Peyer's patch (tissue), 4 donors: ENCODE results near the gene PLEKHB1. TPM values are rescaled to one million over a fixed set of nuclear protein-coding genes. Genes with fewer than 3 reads are reported as not detected.

Experiments
- DNase-seq, 3 donors: peaks; one replicate each; pipeline ENCODE4 v3.0.0-alpha.2; 2017 to 2019
- H3K27ac ChIP-seq, 4 donors: fragments of 200-600 bp; sonication (generic); one replicate each; pipeline ENCODE4 v1.5.1; 2016 to 2019
- H3K27me3 ChIP-seq, 2 donors: fragments of 200-600 bp; sonication (generic); one replicate each; pipeline ENCODE4 v1.5.1; 2019
- H3K36me3 ChIP-seq, 3 donors: fragments of 200-600 bp; sonication (generic); one replicate each; pipeline ENCODE4 v1.5.1; 2016 to 2019
- H3K4me1 ChIP-seq, 4 donors: fragments of 200-600 bp; sonication (generic); one replicate each; pipeline ENCODE4 v1.5.1; 2016 to 2019
- H3K4me3 ChIP-seq, 4 donors: fragments of 200-600 bp; sonication (generic); 1 replicate in 3 of 4; 2 replicates in 1 of 4; pipeline ENCODE4 v1.5.1; 2016 to 2019; ENCODE audit warnings: mild to moderate bottlenecking in 1 of 4
- H3K9me3 ChIP-seq, 4 donors: fragments of 200-600 bp; sonication (generic); one replicate each; pipeline ENCODE4 v1.5.1; 2016 to 2019; ENCODE audit warnings: mild to moderate bottlenecking in 1 of 4
- CTCF ChIP-seq, 6 experiments: fragments of 450-650 bp in 4 of 6; fragments of 200-600 bp in 2 of 6; sonication (generic) in 1 of 6; IDR thresholded peaks; one replicate each; pipeline ENCODE4 v1.5.1; 2017 to 2019; ENCODE audit warnings: antibody characterized with exemption in 6 of 6, mild to moderate bottlenecking in 3 of 6, moderate library complexity in 1 of 6
- POLR2A ChIP-seq, 2 donors: fragments of 450-650 bp; IDR thresholded peaks; one replicate each; pipeline ENCODE4 v1.5.1; 2017; ENCODE audit warnings: antibody characterized with exemption in 2 of 2, mild to moderate bottlenecking in 2 of 2, moderate library complexity in 2 of 2
- total RNA-seq, 4 donors: library from RNA; depleted of rRNA; stranded (reverse); fragments of >200 nt; gene quantifications; one replicate each; pipeline ENCODE4 v1.1.0, GENCODE V29; 2016

The PLEKHB1 gene
- total RNA-seq, 4 donors from 2014 or later = 10.3 to 29.7 (median 12.0) TPM

- TF ChIP-seq POLR2A (IDR thresholded peaks at IDR 0.05) (no peak), CTCF (IDR thresholded peaks at IDR 0.05) (no peak)
- Histone ChIP-seq H3K4me1 (no peaks in the 10 kb centered on the region), H3K36me3 (no peaks in the 10 kb centered on the region), H3K27me3 (no peaks in the 10 kb centered on the region), H3K9me3 (no peaks in the 10 kb centered on the region), H3K27ac (no peak overlapping the region), H3K4me3 (no peak overlapping the region)
- no peak for DNase-seq
Measured at GRCh38 chr11:73640592-73640991, 5.8 kb upstream of the PLEKHB1 start.

- Histone ChIP-seq H3K9me3 (no peaks in the 10 kb centered on the region), H3K27me3 (no peaks in the 10 kb centered on the region), H3K36me3 (no peaks in the 10 kb centered on the region), H3K4me3 (no peak overlapping the region), H3K27ac (no peak overlapping the region), H3K4me1 (no peaks in the 10 kb centered on the region)
- TF ChIP-seq CTCF (IDR thresholded peaks at IDR 0.05) (no peak), POLR2A (IDR thresholded peaks at IDR 0.05) (no peak)
- no peak for DNase-seq
Measured at GRCh38 chr11:73641668-73642067, 4.7 kb upstream of the PLEKHB1 start.

GRCh38 chr11:73645121-73645969 lies 1.0 kb upstream of the PLEKHB1 start:
- TF ChIP-seq POLR2A (IDR thresholded peaks at IDR 0.05) (no peak), CTCF (IDR thresholded peaks at IDR 0.05) (no peak)
- Histone ChIP-seq H3K27ac (no peak overlapping the region), H3K9me3 (no peaks in the 10 kb centered on the region), H3K4me1 (no peaks in the 10 kb centered on the region), H3K27me3 (no peaks in the 10 kb centered on the region), H3K4me3 (no peak overlapping the region), H3K36me3 (no peaks in the 10 kb centered on the region)
- no peak for DNase-seq

GRCh38 chr11:73647459-73648100 lies 1.2 kb downstream of the PLEKHB1 start:
- no peaks in the 10 kb centered on the region for H3K27me3 ChIP-seq
- no peaks in the 10 kb centered on the region for H3K4me1 ChIP-seq
- TF ChIP-seq CTCF (IDR thresholded peaks at IDR 0.05) (no peak), POLR2A (IDR thresholded peaks at IDR 0.05) (no peak)
- peak; percentile 87 to 96 (median 92) for DNase-seq
- H3K4me3 ChIP-seq = peak overlapping the region; percentile 16 to 48 (median 40)
- H3K9me3 ChIP-seq = no peaks in the 10 kb centered on the region
- no peaks in the 10 kb centered on the region for H3K36me3 ChIP-seq
- H3K27ac ChIP-seq = peak overlapping the region in 2 of 4 donors; percentile 41 to 64

GRCh38 chr11:73648121-73648520 lies 1.7 kb downstream of the PLEKHB1 start:
- Histone ChIP-seq H3K27ac (peak overlapping the region in 2 of 4 donors; percentile 41 to 64), H3K9me3 (no peaks in the 10 kb centered on the region), H3K4me1 (no peaks in the 10 kb centered on the region), H3K4me3 (no peak overlapping the region), H3K27me3 (no peaks in the 10 kb centered on the region), H3K36me3 (no peaks in the 10 kb centered on the region)
- no peak for TF ChIP-seq CTCF (IDR thresholded peaks at IDR 0.05)
- no peak for TF ChIP-seq POLR2A (IDR thresholded peaks at IDR 0.05)
- DNase-seq = no peak
